Measurements from ENCODE around the gene TJP2.
A peak's percentile ranks its signal among the peaks of the same experiment; 100 is the strongest.

TJP2 gene

DNA sequence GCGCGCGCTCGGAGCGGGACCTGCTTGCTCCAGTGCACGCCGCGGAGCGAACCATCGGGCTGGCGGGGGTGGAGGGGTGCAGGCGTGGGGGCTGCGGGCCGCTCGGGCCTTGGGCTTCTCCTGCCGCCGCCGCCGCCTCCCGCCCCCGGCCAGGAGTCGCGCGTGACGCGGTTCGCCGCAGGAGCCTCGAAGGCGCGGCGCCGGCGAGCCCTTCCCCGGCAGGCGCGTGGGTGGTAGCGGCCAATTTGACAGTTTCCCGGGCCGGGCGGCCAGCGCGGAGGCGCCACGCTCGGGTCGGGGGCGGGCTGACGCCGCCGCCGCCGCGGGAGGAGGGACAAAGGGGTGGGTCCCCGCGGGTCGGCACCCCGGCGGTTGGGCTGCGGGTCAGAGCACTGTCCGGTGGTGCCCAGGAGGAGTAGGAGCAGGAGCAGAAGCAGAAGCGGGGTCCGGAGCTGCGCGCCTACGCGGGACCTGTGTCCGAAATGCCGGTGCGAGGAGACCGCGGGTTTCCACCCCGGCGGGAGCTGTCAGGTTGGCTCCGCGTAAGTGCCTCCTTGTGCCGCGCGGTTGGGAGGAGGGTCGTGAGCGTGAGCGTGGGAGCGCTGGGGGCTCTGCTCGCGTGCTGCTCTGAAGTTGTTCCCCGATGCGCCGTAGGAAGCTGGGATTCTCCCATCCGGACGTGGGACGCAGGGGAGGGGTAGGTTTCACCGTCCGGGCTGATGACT lies at the start of gene TJP2:
Gene TJP2, plus strand, starts transcription at position 387 of the 725 bp plus-strand sequence. Its CDS starts 96 bp downstream, at position 483.
- DNase-seq, result peak; percentile 48

- DNase-seq, result peak; percentile 91
Measured at GRCh38 chr9:69130456-69131441, 43.3 kb upstream of the TJP2 start.

- DNase-seq, result peak; percentile 99
Measured at GRCh38 chr9:69131682-69132081, 42.4 kb upstream of the TJP2 start.

DNA sequence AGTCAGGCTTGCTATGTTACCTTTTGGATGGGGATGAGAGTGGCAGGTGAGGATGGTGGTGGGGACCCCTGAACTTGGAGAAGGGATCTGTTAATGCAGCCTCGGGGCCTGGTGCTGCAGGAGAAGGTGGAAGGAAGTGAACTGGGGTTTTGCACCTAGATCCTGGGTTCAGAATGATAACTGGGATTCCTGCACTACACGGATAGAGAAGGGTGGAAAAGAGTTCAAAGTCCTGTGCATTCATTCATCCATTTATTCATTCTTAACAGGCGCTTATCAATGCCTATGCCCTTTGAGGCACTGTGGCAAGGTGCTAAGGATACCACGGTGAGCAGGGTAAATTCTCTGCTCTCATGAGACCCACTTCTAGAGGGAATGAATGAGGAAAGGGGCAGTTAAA lies 41.7 kb upstream of the TJP2 start:
- no peak for DNase-seq

DNA sequence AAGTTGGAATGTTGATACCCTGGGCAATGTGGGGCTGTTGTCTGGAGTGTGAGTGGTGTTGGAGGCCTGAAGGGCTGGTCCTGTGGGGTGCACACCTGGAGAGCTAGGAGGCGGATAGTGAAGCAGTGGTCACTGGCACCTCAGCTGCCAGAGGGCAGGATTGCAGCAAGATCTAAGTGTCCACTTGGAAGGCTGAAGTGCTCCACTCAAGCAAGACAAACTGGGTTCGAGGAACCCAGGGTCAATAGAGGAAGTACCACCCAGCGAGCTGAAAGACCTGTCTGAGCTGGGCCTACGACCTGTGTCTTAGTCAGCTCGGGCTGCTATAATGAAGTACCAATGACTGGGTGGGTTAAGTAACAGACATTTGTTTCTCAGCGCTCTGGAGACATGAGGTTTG lies 39.7 kb upstream of the TJP2 start:
- no peak for DNase-seq

DNA sequence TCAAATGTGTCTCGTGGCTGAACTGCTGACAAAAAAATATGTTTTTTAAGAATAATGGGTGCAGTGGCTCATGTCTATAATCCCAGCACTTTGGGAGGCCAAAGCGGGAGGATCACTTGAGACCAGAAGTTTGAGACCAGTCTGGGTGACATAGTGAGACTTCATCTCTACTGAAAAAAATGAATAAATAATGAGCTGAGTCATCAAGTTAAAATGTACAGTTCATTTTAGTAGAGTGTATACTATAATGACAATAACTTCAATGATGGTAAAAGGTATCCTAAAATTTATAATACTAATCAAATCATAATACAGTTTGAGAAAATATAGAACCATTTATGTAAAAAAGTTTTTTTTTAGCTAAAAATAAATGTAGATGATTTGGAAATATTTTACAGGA lies 37.9 kb upstream of the TJP2 start:
- DNase-seq, result peak; percentile 9

GRCh38 chr9:69136779-69137178 lies 37.3 kb upstream of the TJP2 start:
- no peak for DNase-seq

DNA sequence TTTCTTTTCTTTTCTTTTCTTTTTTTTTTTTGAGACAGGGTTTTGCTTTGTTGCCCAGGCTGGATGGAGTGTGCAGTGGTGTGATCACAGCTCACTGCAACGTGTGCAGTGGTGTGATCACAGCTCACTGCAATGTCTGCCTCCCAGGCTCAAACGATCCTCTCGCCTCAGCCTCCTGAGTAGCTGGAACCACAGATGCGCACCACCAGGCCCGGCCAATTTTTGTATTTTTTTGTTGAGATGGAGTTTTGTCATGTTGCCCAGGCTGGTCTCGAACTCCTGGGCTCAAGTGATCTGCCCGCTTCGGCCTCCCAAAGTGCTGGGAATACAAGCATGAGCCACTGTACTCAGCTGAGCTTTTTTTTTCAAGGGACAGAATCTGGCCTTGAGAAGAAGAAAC lies 36.8 kb upstream of the TJP2 start:
- DNase-seq, result no peak

GRCh38 chr9:69139596-69139995 lies 34.5 kb upstream of the TJP2 start:
- no peak for DNase-seq

DNA sequence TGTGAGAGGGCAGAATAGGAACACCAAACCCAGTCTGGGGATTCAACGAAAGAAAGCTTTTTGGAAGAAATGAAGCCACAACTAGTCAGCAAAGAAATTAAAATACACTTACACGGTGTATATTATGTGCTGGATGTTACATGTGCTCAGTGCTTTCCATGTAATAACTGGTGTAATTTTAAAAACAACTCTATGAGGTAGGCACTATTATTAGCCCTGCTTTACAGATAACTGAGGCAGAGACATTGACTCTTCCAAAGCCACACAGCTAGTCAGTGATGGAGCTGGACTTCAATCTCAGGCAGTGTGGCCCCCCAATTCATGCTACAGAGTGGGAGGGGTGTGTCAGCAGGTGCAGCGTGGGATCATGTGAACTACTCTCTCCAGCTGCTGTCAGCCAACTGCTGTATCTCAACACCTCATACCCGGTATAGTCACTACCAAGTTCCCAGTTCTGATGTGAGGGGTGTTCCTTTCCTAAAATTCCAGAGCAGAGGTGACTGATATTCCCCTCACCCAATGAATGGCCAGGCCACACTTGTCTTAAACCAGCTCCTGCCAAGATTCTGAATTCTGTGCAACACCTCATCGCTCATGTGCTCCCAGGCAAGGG lies 33.8 kb upstream of the TJP2 start:
- DNase-seq, result no peak

DNA sequence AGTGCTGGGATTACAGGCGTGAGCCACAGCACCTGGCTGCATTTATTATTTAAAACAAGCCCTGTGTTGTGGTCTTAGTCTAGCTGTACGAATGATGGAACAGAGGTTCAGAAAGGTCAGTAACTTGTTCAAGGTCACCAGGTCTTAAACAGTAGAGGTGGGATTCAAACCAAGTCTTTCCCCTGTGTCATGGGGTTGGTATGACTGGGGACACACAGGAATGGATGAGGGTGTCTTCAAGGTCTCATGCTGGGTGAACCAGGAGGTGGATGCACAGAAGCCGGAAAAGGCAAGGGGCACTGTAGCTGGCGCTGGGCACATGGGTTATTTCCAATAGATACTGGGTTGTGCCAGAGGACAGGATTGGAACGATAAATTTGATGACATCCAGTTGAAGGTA lies 32.2 kb upstream of the TJP2 start:
- DNase-seq, result no peak

DNA sequence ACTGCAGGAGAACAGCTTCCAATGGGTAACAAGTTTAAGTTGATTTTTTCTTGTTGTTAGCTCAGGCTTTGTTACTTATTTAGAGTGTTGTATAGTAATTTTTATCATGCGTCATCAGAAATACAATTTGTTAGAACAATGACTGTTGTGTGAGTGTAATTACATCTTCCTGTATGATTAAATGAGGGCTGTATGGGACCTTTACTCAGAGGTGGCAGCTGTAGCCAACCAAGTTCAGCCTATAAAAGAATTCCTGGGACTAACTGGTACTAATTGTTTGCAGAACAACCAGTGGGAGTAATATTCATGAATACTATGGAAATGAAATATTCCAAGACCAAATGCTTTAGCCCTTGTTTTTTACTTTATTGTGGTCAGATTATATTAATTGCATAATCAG lies 30.8 kb upstream of the TJP2 start:
- DNase-seq, result peak; percentile 6

DNA sequence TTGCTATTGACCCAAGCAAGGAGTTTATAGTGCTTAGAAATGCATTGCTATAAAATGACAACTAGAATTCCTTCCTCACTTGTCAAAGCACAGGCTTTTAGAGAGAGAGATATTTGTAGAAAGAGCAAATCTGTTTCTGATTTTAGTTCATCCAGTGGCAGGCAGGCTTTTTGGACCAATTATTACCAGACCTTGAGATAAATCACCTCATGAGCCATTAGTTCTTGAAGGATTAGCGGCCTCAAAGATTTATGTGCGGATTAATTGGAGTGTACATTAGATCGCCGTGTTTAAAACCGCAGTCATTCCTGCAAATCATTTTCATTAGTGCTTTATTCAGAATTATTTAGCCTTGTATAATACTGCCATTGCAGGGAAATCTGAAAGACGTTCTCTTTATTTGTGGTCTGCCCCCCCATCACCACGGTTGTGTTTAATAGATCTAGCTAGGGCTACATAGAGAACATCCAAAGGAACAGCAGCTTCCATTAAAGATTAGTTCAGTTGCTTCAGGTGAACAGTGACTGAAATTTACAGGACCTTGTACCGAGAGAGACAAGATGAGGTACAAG lies 28.8 kb upstream of the TJP2 start:
- DNase-seq, result peak; percentile 92

GRCh38 chr9:69147041-69147834 lies 26.8 kb upstream of the TJP2 start:
- no peak for DNase-seq

GRCh38 chr9:69149321-69149807 lies 24.7 kb upstream of the TJP2 start:
- DNase-seq, result peak; percentile 49

DNA sequence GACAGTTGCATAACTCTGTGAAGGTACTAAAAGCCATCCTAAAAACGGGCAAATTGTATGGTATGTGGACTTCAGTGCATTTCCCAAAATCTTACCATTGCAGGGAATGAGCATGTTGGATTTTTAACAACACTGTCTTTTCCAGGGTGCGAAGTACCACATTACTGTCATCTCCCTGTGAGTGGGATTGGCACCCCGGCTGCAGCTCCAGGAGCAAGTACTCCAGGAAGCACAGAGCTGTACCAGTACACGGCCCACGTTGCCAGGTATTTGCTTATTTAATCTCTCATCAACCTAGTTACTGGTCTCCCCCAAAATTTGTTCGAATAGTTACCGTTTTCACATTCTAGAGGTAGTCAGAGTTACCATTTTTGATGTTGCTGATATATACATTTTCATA lies 22.6 kb upstream of the TJP2 start:
- no peak for DNase-seq

DNA sequence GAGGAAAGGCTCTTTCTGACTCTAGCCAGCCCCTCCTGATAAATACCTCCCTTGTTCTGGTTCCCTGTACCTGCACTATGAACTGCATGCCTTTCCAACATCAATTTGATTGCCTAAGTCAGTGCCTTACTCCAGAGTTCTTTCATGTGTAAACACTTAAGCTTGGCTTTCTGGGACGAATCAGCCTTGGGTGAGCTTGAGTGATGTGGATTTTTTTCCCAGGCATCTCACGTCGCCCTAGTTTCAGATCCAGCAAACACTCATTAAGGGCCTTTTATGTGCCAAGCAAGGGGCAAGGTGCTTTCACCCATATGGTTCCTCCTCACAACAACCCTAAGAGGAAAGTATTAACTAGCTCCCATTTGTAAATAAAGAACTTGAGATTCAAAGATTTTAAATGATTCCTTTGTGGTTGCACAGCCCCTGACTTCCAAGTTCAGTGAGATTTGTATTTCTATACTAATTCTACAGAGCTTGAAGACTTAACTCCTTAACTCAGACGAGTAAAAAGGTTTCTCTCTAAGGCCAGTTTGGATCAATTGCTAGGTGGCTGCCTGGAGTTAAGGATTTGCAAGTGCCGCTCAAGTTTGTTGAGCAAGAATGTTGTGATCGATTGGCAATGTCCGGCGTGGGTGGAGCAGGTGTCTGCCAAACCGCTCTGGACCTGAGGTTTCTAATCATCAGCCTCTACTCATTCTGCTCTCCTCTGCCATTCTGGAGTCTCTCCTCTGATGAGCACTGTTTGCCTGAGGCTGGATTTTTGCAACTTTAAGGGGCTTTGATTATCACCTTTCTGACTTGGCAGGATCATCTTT lies 20.2 kb upstream of the TJP2 start:
- no peak for DNase-seq

- no peak for DNase-seq
Measured at GRCh38 chr9:69155341-69156030, 18.6 kb upstream of the TJP2 start.

- peak; percentile 49 for DNase-seq
Measured at GRCh38 chr9:69157751-69158466, 16.2 kb upstream of the TJP2 start.

- no peak for DNase-seq
Measured at GRCh38 chr9:69158471-69158870, 15.6 kb upstream of the TJP2 start.

Data from fibroblast of upper back skin (primary cell).